HepG2 (cell line): ENCODE data around the gene HTR2A. TPM values are rescaled to one million over a fixed set of nuclear protein-coding genes. Genes with fewer than 3 reads are reported as not detected.

Experiments used
- ATAC-seq: fragments of 200-7000 bp; cut with Tn5 transposase; 3 replicates; pipeline ENCODE4 v1.9.1; 2020; ENCODE audit warnings: mild to moderate bottlenecking, moderate library complexity
- BruUV-seq: library from RNA; stranded (reverse); fragments of 400-500 nt; replicated peaks from 2 replicates; lab custom pipeline; 2021; lab: Mats Ljungman, UMichigan
- CTCF ChIA-PET: fragments of 300-600 bp; formaldehyde crosslinking; extraction: SDS; loops from one replicate; lab custom pipeline; 2021; ENCODE audit warnings: low total read pairs, inconsistent platforms, low intra/inter-chr PET ratio; lab: Yijun Ruan, JAX
- POLR2A ChIA-PET: fragments of 350-600 bp; sonication (Branson Sonifier 250); formaldehyde crosslinking; loops from one replicate; lab custom pipeline; 2020; ENCODE audit warnings: antibody characterized with exemption, inconsistent platforms; lab: Yijun Ruan, JAX
- DNase-seq: peaks from one replicate; pipeline ENCODE4 v3.0.0-alpha.2; 2015; ENCODE audit warnings: low spot score
- FAIRE-seq: peaks from 3 replicates; lab custom pipeline; 2011; peaks lifted over from hg19 to GRCh38; lab: Jason Lieb, UNC
- H2AFZ ChIP-seq: one replicate; pipeline ENCODE4 v1.6.1; 2011; ENCODE audit warnings: low read length, inconsistent platforms
- H3K27ac ChIP-seq: fragments of 300-600 bp; 3 replicates; pipeline ENCODE4 v1.8.0; 2011; ENCODE audit warnings: mixed run types, mild to moderate bottlenecking, mixed read lengths, low read length, inconsistent platforms; ENCODE audit not compliant: insufficient read depth; ENCODE audit errors: extremely low read length
- H3K27me3 ChIP-seq, 2 experiments: fragments of 200-600 bp in 1 of 2; 2 replicates in 1 of 2; 3 replicates in 1 of 2; pipeline versions ENCODE4 v1.6.0 to v1.8.0; 2011; ENCODE audit warnings: low read length in 2 of 2, mild to moderate bottlenecking in 2 of 2, moderate library complexity in 2 of 2, inconsistent platforms in 1 of 2; ENCODE audit not compliant: insufficient read depth in 2 of 2, control insufficient read depth in 1 of 2
- H3K36me3 ChIP-seq, 2 experiments: fragments of 200-600 bp in 1 of 2; replicated peaks in 1 of 2; 2 replicates in 1 of 2; 3 replicates in 1 of 2; pipeline versions ENCODE4 v1.5.1 to v1.8.0; 2011; ENCODE audit warnings: low read length in 2 of 2, inconsistent platforms in 1 of 2; ENCODE audit not compliant: insufficient read depth in 2 of 2, control insufficient read depth in 1 of 2
- H3K4me1 ChIP-seq: 2 replicates; pipeline ENCODE4 v1.5.1; 2012; ENCODE audit warnings: low read length, inconsistent platforms; ENCODE audit not compliant: insufficient read depth
- H3K4me2 ChIP-seq: 2 replicates; pipeline ENCODE4 v1.6.0; 2011; ENCODE audit warnings: low read depth, low read length, inconsistent platforms
- H3K4me3 ChIP-seq, 3 experiments: fragments of 200-600 bp in 1 of 3; sonication (generic), shearing (Covaris generic) in 1 of 3; replicated peaks in 1 of 3; 2 replicates each; pipeline ENCODE4 v1.5.1; 2011 to 2016; ENCODE audit warnings: low read length in 3 of 3, inconsistent platforms in 2 of 3, low read depth in 2 of 3, mild to moderate bottlenecking in 2 of 3, control low read depth in 1 of 3, mixed read lengths in 1 of 3; ENCODE audit not compliant: insufficient read depth in 1 of 3
- H3K79me2 ChIP-seq: one replicate; pipeline ENCODE4 v1.6.1; 2011; ENCODE audit warnings: low read length, inconsistent platforms; ENCODE audit not compliant: insufficient read depth
- H3K9ac ChIP-seq: 2 replicates; pipeline ENCODE4 v1.6.0; 2011; ENCODE audit warnings: mild to moderate bottlenecking, low read depth, low read length, inconsistent platforms; ENCODE audit not compliant: insufficient read depth
- H3K9me3 ChIP-seq: 2 replicates; pipeline ENCODE4 v1.5.1; 2012; ENCODE audit warnings: mild to moderate bottlenecking, low read length
- H4K20me1 ChIP-seq: 2 replicates; pipeline ENCODE4 v1.6.0; 2011; ENCODE audit warnings: inconsistent platforms, mild to moderate bottlenecking, low read length, moderate library complexity; ENCODE audit not compliant: insufficient read depth
- CCDC6 ChIP-seq: sonication (generic); formaldehyde crosslinking; IDR thresholded peaks from 2 replicates; pipeline ENCODE4 v1.8.1; 2022; ENCODE audit warnings: mild to moderate bottlenecking, missing genetic modification reagents, moderate library complexity
- CREB1 ChIP-seq, 2 experiments: fragments of 450-650 bp in 1 of 2; IDR thresholded peaks; 2 replicates each; pipeline ENCODE4 v1.6.1; 2016 to 2017; ENCODE audit warnings: control low read depth in 1 of 2, mild to moderate bottlenecking in 1 of 2, missing compliant biosample characterization in 1 of 2, missing genetic modification characterization in 1 of 2
- TCF7L2 ChIP-seq: IDR thresholded peaks from 2 replicates; pipeline ENCODE4 v1.6.1; 2011; ENCODE audit warnings: mild to moderate bottlenecking, low read depth, low read length, moderate library complexity
- ZNF234 ChIP-seq: sonication (generic); formaldehyde crosslinking; conservative IDR thresholded peaks from 2 replicates; pipeline ENCODE4 v1.5.1; 2020; ENCODE audit warnings: mild to moderate bottlenecking, missing genetic modification reagents
- WGBS: methylation state at CpG from one replicate; pipeline ENCODE4 v1.1.6; 2017; ENCODE audit warnings: low lambda C conversion rate; 5-methylcytosine and 5-hydroxymethylcytosine counted together
- in situ Hi-C: cut with HindIII; loops from 2 replicates; pipeline ENCODE4 v1.10.0; 2017; ENCODE audit warnings: low pct_unique_long_range_greater_than_20kb; ENCODE audit not compliant: extremely low pct_ligation_motif_present
- intact Hi-C: fragments of 100-400 bp; cut with micrococcal nuclease; formaldehyde crosslinking; loops from one replicate; pipeline ENCODE4 v1.10.0; 2022; ENCODE audit not compliant: unreplicated experiment
- polyA plus RNA-seq, 8 experiments: library from polyadenylated mRNA; depleted of rRNA in 3 of 8; stranded (reverse) in 7 of 8; unstranded in 1 of 8; fragments of >200 nt; fragmentation: Illumina TruSeq in 4 of 8; extraction: Trizol in 4 of 8; gene quantifications; 2 replicates each; pipeline versions ENCODE4 v1.2.1 to v1.2.3, GENCODE V29; 2011 to 2016; ENCODE audit warnings: low read depth in 4 of 8, missing spikeins in 1 of 8, mixed read lengths in 1 of 8; ENCODE audit not compliant: insufficient read depth in 1 of 8
- total RNA-seq, 5 experiments: library from RNA; depleted of rRNA; stranded (reverse); fragments of >200 nt; fragmentation: Illumina TruSeq; extraction: Trizol; gene quantifications; 2 replicates each; pipeline ENCODE4 v1.2.3, GENCODE V29; 2016; ENCODE audit warnings: low read depth in 1 of 5
- TF ChIP-seq, protein P1 (sequence below): sonication (generic); formaldehyde crosslinking; IDR thresholded peaks from 2 replicates; pipeline ENCODE4 v1.4.0; 2020; ENCODE audit warnings: missing genetic modification reagents
- TF ChIP-seq, protein P2 (sequence below): sonication (generic); formaldehyde crosslinking; IDR thresholded peaks from 2 replicates; pipeline ENCODE4 v1.8.0; 2022; ENCODE audit warnings: missing genetic modification reagents, low read depth, mild to moderate bottlenecking, borderline replicate concordance
- TF ChIP-seq, protein P3 (sequence below): conservative IDR thresholded peaks from 2 replicates; pipeline ENCODE4 v1.6.1; 2018; ENCODE audit warnings: missing genetic modification reagents
- TF ChIP-seq, protein P4 (sequence below): IDR thresholded peaks from 2 replicates; pipeline ENCODE4 v1.6.1; 2016; ENCODE audit warnings: missing genetic modification reagents, missing compliant biosample characterization

Gene HTR2A
- total and polyA plus RNA-seq, 2 of the 13 experiments (the other 11 are each of a cell fraction or from before 2014, with no cell fraction given), result not detected

DNA sequence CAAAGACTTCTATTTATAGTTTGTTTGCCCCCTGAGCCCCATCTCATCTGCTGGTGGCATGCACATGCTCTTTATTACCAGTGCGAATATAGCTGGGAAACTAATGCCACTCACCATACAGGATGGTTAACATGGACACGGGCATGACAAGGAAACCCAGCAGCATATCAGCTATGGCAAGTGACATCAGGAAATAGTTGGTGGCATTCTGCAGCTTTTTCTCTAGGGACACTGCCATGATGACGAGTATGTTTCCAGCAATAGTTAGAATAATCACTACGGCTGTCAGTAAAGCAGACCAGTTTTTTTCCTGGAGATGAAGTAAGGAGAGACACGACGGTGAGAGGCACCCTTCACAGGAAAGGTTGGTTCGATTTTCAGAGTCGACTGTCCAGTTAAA is 1.5 kb downstream of the HTR2A start:
- intact Hi-C loops, result no loop called here

More for the DNA sequence above, 1.5 kb downstream of the HTR2A start:
- no peak for ATAC-seq
- no peak overlapping the region for H3K27ac ChIP-seq
- ChIA-PET CTCF (no interaction called here), POLR2A (no interaction called here)
- H3K27me3 ChIP-seq, result peaks cover 0 to 15% of the 10 kb centered on the region in 2 experiments; a peak in 2 of 5 replicates
- BruUV-seq, result no TSS peak
- no peaks in the 10 kb centered on the region for H3K36me3 ChIP-seq
- H3K4me1 ChIP-seq, result no peaks in the 10 kb centered on the region
- H4K20me1 ChIP-seq, result no peaks in the 10 kb centered on the region
- in situ Hi-C loops, result no loop called here
- no peak for DNase-seq
- no peak overlapping the region for H2AFZ ChIP-seq
- no peak overlapping the region for H3K4me2 ChIP-seq
- no peak for FAIRE-seq
- 1% methylated on average over 7 of the region's 8 CpGs for WGBS
- no peaks in the 10 kb centered on the region for H3K79me2 ChIP-seq
- peak; percentile 22; the same call in 1 of the 2 replicates for TF ChIP-seq CREB1 (IDR thresholded peaks at IDR 0.05)
- TF ChIP-seq CREB1 (CRISPR knock-in tag; IDR thresholded peaks at IDR 0.05), result no peak
- TF ChIP-seq, protein P1, sequence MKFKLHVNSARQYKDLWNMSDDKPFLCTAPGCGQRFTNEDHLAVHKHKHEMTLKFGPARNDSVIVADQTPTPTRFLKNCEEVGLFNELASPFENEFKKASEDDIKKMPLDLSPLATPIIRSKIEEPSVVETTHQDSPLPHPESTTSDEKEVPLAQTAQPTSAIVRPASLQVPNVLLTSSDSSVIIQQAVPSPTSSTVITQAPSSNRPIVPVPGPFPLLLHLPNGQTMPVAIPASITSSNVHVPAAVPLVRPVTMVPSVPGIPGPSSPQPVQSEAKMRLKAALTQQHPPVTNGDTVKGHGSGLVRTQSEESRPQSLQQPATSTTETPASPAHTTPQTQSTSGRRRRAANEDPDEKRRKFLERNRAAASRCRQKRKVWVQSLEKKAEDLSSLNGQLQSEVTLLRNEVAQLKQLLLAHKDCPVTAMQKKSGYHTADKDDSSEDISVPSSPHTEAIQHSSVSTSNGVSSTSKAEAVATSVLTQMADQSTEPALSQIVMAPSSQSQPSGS (CRISPR knock-in tag), result no peak
- TF ChIP-seq TCF7L2, result no peak
- TF ChIP-seq, protein P2, sequence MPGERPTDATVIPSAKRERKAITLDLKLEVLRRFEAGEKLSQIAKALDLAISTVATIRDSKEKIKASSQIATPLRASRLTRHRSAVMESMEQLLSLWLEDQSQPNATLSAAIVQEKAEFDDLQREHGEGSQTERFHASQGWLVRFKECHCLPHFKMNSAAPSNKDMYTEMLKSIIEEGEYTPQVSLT (CRISPR knock-in tag), result no peak
- no peak for TF ChIP-seq CCDC6
- TF ChIP-seq, protein P3, sequence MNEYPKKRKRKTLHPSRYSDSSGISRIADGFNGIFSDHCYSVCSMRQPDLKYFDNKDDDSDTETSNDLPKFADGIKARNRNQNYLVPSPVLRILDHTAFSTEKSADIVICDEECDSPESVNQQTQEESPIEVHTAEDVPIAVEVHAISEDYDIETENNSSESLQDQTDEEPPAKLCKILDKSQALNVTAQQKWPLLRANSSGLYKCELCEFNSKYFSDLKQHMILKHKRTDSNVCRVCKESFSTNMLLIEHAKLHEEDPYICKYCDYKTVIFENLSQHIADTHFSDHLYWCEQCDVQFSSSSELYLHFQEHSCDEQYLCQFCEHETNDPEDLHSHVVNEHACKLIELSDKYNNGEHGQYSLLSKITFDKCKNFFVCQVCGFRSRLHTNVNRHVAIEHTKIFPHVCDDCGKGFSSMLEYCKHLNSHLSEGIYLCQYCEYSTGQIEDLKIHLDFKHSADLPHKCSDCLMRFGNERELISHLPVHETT (CRISPR knock-in tag), result no peak
- TF ChIP-seq ZNF234 (CRISPR knock-in tag), result no peak
- TF ChIP-seq, protein P4, sequence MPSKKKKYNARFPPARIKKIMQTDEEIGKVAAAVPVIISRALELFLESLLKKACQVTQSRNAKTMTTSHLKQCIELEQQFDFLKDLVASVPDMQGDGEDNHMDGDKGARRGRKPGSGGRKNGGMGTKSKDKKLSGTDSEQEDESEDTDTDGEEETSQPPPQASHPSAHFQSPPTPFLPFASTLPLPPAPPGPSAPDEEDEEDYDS (CRISPR knock-in tag), result no peak
- TF ChIP-seq, all 625 proteins: peak for 1
- no peak overlapping the region for H3K4me3 ChIP-seq
- no peaks in the 10 kb centered on the region for H3K9me3 ChIP-seq
- no peak overlapping the region for H3K9ac ChIP-seq
